Activated effector memory CD4-positive, alpha-beta T cell treated with anti-CD3 and anti-CD28 coated beads, Interleukin-2, amount 50 U/mL, for 16 hours (primary cell): Measurements from ENCODE around the gene GEMIN7.
A peak's percentile ranks its signal among the peaks of the same experiment; 100 is the strongest.
"Not testable (repeated sequence)": the region's sequence is repeated elsewhere in the genome, so short reads cannot be mapped to it uniquely, and the experiment has no call there.

ENCODE experiments used
- DNase-seq: peaks from one replicate; pipeline ENCODE4 v3.0.0-alpha.2; 2020

GEMIN7 gene

DNA sequence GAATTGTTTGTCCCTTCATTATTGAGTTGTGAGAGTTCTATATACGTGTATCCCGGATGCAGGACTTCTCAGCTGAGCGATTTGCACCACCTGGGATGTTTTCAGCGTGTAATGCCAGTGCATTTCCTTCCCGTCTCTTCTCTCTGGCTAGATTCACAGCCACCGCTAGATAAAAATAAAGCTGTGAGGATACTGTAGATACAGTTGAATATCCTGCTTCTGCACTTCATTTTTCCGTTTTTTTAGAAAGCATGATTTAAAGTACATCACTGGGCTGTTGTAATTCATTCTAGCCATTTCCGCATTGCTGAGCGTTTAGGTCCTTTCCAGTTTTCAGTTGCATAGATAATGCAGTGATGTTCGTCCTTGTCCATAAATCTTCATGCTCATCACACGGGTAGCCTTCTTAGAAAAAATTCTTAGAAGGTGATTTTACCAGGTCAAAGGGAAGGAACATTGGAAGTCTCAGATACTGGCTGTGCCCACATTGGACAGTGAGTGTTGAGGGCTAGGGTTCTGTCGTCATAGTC, 28.6 kb downstream of the GEMIN7 start:
- no peak for DNase-seq

GRCh38 chr19:45110851-45111266, 31.8 kb downstream of the GEMIN7 start:
- no peak for DNase-seq

GRCh38 chr19:45112111-45112827, 33.2 kb downstream of the GEMIN7 start:
- DNase-seq = no peak

DNA sequence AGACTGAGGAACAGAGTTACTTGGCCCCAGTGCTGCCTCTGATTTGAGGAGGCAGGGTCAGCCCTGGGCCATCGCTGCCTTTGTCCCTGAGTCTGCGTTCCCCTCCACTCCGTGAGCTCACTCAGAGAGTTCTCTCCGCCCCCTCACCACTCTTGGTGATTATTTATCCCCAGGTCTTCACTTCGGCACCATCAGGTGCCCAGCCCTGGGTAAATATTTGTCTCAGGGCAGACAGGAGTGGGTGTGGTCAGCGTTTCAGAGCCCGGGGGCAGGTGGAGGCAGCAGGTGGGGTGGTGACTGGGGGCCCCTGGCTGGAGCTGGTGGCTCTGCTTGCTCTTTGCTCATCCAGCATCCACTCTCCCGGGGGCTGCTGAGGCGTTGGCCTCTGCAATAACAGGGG, 34.6 kb downstream of the GEMIN7 start:
- DNase-seq = no peak

DNA sequence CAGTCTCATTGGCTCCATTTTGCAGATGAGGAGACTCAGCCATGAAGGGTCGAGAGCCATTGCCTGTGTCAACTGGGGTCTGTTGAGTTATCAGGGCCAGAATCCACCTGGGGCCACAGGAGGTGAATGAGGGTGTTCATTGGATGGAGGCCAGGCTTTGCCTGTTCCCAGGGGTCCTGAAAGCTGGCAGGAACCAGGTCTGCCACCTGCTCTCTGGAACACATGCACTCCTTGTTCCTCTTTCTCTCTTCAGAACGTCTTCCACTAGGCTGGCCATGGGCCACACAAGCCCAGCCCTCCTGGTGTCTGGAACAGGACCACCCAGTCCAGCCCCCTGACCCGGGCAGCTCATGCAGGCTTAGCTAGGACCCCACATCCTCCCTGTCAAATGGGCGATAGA, 35.1 kb downstream of the GEMIN7 start:
- no peak for DNase-seq

DNA sequence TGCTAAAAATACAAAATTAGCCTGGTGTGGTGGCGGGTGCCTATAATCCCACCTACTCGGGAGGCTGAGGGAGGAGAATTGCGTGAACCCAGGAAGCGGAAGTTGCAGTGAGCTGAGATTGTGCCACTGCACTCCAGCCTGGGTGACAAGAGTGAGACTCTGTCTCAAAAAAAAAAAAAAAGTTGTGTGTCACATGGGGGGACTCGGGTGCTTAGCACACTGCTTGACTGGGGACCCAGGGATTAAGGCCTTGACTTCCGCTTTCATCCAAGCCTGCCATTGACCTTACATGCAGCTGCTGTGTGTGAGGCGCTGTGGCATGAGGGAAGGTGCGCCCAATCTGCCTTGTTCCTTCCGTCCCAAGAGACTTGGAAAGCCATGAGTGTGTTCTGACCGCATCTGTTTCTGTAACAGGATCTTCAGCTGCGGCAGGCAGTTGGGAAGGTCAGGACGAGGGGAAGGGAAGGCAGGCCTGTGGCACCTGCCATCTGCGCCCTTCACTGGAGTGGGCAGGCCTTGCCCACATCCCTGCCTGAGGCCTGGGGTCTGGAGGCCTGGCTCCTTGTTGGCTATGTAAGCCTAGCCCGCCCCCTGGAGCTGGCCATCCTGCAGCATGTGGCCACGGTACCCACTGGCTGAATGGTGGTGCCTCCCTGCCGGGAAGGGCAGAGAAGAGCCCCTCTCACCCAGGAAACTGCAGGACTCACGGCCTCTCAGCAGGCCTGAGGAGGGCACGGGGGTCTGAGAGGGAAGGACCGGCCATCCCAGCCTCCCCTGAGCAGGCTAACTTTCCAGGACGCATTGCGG, 37.0 kb downstream of the GEMIN7 start:
- DNase-seq = no peak

GRCh38 chr19:45117167-45117594, 38.1 kb downstream of the GEMIN7 start:
- peak; percentile 80 for DNase-seq

DNA sequence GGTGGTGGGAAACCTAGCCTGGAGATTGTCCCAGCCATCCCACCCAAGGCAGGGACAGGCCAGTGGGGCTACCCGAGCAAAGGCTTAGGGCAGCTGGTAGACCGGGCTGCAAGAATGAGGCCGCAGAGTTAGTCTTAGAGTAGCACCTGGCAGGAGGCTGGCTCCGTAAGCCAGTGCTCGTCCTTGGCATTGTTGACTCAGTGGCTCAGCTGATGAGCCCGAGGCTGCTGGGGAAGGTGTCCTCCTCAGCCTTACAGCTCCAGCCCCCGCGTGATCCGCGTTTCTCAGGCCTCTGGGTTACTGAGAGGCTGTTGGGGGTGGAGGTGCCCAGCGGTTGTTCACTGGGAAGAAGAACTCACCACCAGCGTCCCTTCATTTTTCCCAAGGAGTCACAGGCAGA, 38.6 kb downstream of the GEMIN7 start:
- no peak for DNase-seq

DNA sequence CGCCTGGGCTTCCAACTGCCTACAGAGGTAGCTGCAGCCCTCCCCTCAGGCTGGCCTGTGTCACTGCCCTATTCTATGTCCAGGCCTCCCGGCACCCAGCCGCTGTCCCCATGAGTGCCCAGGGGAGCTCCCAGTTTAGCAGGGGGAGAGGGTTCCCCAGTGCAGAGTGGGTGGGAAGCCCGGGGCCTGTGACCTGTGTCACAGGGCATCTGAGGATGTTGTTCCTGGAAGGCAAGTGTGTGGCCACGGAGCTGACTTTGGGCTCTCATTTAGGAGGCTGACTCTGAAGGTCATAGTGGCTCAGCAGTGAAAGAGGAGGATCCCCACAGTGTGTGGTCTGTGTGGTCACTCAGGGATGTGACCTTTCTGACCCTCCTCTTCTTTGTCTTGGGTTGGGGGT, 39.0 kb downstream of the GEMIN7 start:
- no peak for DNase-seq

DNA sequence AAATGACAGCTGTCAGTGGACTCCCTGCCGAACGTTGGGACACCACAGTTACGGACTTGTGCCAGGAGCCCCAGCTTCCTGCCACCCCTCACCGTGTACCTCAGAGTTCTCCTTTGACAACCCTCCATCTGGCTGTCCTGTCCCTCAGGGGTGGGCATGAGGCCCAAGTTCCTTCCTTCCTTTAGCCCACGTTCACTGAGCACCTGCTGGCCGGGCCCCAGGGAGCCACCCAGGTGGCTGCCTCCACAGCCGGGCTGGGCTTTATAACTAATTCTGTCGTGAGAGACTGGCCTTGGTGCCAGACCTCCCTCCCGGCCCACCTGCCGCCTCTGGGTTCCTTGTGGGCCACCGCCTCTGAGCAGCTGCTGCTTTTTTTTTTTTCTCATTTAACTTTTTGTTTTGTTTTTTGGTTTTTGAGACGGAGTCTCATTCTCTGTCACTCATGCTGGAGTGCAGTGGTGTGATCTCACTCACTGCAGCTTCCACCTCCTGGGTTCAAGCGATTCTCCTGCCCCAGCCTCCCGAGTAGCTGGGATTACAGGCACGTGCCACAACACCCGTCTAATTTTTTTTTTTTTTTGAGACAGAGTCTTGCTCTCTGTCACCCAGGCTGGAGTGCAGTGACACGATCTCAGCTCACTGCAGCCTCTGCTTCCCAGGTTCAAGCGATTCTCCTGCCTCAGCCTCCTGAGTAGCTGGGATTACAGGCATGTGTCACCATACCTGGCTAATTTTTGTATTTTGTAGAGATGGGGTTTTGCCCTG, 39.7 kb downstream of the GEMIN7 start:
- DNase-seq = not testable (repeated sequence)

- DNase-seq = no peak
Measured at GRCh38 chr19:45119582-45119981, 40.5 kb downstream of the GEMIN7 start.

DNA sequence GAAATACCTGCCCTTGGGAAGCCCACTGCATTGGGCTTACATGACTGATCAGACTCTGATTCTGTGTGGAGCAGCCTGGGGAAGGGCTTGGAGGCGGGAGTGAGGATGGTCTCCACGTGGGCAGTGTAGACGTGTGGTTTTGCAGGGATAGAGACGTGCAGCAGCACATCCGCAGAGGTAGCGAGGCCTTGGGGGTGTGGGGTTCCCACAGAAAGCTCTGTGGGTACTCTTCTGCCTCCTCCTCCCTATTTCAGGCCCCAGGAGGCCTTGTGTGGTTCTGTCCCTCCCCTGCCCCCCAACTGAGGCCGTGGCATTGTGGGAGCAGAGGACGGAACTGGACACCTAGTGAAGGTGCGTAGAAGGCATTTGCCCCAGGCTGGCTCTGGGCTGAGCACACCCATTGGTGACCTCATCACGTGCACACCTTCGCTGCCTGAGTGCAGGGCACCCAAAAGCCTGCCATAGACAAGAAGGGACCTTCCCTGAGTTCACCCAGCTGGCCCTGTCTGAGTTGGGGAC, 42.8 kb downstream of the GEMIN7 start:
- no peak for DNase-seq

DNA sequence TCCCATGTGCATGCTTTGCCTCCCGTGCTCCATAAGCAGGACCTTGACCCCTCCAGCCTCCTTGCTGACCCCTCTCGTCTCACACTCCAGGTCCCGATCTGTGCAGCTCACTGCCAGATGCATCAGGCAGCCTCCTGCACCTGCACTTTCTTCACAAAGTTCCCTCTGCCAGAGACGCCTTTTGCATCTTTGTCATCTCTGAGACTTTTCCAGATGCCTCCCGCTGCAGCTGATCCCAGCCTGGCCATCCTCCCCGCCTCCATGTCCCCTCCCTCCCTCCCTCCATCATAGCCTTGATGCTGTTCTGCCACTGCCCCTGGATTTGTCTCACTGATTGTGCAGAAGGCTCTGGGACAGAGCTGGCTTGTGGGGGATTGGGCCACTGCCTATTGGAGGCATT, 43.8 kb downstream of the GEMIN7 start:
- DNase-seq = no peak

GRCh38 chr19:45123440-45123850, 44.4 kb downstream of the GEMIN7 start:
- DNase-seq = no peak

DNA sequence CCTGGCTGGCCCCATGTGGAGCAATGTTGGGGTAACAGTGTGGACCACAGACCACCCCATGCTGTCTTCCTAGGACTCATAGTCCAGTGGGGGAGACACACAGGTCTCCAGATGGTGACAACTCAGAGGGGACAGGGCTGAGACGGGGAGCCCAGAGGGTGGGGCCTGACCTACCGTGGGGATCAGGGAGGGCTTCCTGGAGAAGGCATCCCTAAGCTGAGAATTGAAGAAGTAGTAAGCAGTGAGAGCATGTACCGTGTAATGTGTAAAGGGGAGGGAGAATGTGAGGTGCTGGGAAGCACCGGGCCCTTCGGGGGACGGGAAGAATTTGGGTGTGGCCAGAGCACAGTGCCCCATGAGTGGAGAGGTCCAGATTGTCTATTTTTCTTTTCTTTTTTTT, 45.0 kb downstream of the GEMIN7 start:
- DNase-seq = no peak

- DNase-seq = no peak
Measured at GRCh38 chr19:45125360-45125759, 46.3 kb downstream of the GEMIN7 start.

GRCh38 chr19:45125975-45126493, 47.0 kb downstream of the GEMIN7 start:
- peak; percentile 86 for DNase-seq

- no peak for DNase-seq
Measured at GRCh38 chr19:45126654-45127053, 47.6 kb downstream of the GEMIN7 start.

DNA sequence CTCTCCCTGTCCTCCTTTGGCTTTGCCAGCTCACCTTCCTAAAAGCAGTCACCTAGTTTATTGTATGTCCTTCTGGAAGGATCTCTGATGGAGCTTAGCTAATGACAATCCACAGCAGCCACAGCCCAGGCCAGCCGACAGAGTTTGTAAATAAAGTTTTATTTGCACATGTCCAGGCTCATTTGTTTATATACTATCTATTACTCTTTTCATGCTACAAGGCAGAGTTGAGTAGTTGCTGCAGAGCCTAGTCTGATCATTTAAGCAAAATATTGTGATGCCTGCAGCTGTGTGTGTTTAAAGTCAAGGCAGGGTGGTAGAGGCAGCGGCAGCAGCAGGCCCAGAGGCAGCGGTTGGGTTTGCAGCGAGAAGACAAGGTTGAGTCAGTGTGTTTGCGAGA, 49.1 kb downstream of the GEMIN7 start:
- DNase-seq = no peak

- DNase-seq = no peak
Measured at GRCh38 chr19:45128806-45129205, 49.7 kb downstream of the GEMIN7 start.

DNA sequence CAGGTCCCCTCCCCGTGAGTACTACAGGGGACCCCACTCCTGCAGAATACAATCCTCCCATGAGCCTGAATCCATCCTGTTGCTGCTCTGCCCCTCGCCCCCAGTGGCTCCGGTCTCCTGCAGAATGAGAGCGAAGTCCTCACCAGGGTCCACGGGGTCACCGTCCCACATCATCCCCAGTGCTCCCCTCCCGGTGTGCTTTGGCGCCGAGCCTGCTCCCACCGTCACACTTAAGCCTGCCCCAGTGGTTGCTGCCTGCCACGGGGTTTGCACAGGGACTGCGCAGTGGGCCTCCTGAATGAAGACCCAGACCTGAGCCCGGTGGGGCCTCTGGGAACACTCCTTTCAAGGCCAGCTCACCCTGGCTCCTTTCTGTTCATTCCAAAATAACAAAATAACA, 51.2 kb downstream of the GEMIN7 start:
- no peak for DNase-seq

DNA sequence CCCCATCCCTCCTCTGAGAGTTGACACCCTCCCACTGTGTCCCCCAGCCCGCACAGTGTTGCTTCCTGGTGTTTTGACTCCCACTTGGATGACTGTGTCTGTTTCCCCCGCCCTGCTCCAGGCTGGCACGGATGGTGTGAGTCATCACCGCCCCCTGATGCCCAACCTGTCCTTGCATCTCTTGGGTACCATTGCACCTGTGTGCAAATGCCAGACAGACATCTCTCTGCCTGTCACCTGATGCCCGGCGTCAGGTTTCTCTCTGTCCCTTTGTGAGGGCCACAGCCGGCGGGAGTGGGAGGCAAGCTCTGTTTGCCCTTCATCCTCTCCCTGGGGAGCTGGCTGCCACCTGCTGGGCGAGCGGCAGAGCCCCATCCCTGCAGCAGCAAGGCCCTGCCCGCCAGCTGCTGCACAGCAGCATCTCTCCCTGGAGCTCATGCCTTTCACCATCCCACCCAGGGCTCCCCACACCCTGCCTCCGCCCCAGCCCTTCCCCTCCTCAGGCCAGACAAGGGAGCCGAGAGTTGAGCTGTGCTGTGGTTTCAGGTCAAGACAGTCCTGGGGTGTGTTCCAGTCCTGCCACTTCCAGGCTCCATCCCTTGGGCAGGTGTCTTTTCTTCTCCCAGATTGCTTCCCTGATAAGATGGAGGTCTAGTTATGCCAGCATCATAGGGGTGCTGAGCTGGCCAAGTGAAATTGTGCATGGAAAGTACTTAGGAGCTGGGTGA, 52.0 kb downstream of the GEMIN7 start:
- DNase-seq = peak; percentile 70
